Pancreas (tissue), 10 donors: ENCODE data around the gene SCG2. TPM values are rescaled to one million over a fixed set of nuclear protein-coding genes. Genes with fewer than 3 reads are reported as not detected.
A peak's percentile ranks its signal among the peaks of the same experiment; 100 is the strongest.

Experiments
- ATAC-seq, 4 donors: fragments of 200-7000 bp; cut with Tn5 transposase; one replicate each; pipeline versions ENCODE4 v1.8.0 to v1.9.1; 2020; ENCODE audit warnings: mild to moderate bottlenecking in 4 of 4, moderate library complexity in 4 of 4
- DNase-seq, 6 donors: peaks; one replicate each; pipeline ENCODE4 v3.0.0-alpha.2; 2020
- FAIRE-seq: peaks from 2 replicates; lab custom pipeline; 2012; peaks lifted over from hg19 to GRCh38; lab: Jason Lieb, UNC
- H3K27ac ChIP-seq, 4 donors: fragments of 200-600 bp; sonication (generic); 1 replicate in 3 of 4; 2 replicates in 1 of 4; pipeline versions ENCODE4 v1.5.0 to v1.8.0; 2020
- H3K27me3 ChIP-seq, 4 donors: fragments of 200-600 bp; one replicate each; pipeline ENCODE4 v1.8.0; 2021
- H3K36me3 ChIP-seq, 3 donors: fragments of 200-600 bp; sonication (generic) in 1 of 3; one replicate each; pipeline versions ENCODE4 v1.5.0 to v1.8.0; 2020 to 2021
- H3K4me1 ChIP-seq, 3 donors: fragments of 200-600 bp; one replicate each; pipeline ENCODE4 v1.8.0; 2021
- H3K4me3 ChIP-seq, 4 donors: fragments of 200-600 bp; sonication (generic) in 2 of 4; one replicate each; pipeline versions ENCODE4 v1.5.0 to v1.8.0; 2020 to 2021
- H3K9me3 ChIP-seq, 4 donors: fragments of 200-600 bp; one replicate each; pipeline ENCODE4 v1.8.0; 2021
- WGBS, 2 donors: extraction: QIAGEN DNeasy Blood & Tissue Kit; methylation state at CpG; one replicate each; pipeline ENCODE4 v1.1.7; 2013; 5-methylcytosine and 5-hydroxymethylcytosine counted together
- intact Hi-C, 3 donors: fragments of 100-400 bp; cut with DNase I; formaldehyde crosslinking; loops; one replicate each; pipeline versions ENCODE4 v1.11.1 to v1.14.2; 2022
- polyA plus RNA-seq, 2 donors: library from polyadenylated mRNA; stranded (reverse); fragments of 200-250 nt; gene quantifications; one replicate each; pipeline ENCODE4 v1.2.3, GENCODE V29; 2013
- total RNA-seq, 6 donors: library from RNA; stranded (reverse); fragmentation: NEBNext Ultra II Directional in 4 of 6; extraction: Animal tissue kit (Norgen Biotek cat#: 25700) in 4 of 6; gene quantifications; one replicate each; pipeline versions ENCODE4 v1.2.1 to v1.2.4, GENCODE V29; 2021 to 2023
- TF ChIP-seq, protein P1 (sequence below), 4 donors: fragments of 200-600 bp; sonication (generic) in 3 of 4; IDR thresholded peaks; one replicate each; pipeline versions ENCODE4 v1.5.0 to v1.8.0; 2021; ENCODE audit warnings: antibody characterized with exemption in 4 of 4
- donor health status: healthy with polysubstance abuse.
- donor health status: DM: no; HTN: no; CAD: no; lungs with moderate emphysema.
- donor health status: DM: no; HTN: no; CAD: no.
- donor health status: control.
- donor health status: control.
- donor health status: Bipolar disorder and iron deficiency.
- donor health status: DM: yes; HTN: yes; CAD: no.
- donor health status: DM: no; HTN: no; CAD: no.
- donor health status: DM: no; HTN: no; CAD: no.
- donor health status: DM: yes; HTN: yes; CAD: no.

The SCG2 gene, protein sequence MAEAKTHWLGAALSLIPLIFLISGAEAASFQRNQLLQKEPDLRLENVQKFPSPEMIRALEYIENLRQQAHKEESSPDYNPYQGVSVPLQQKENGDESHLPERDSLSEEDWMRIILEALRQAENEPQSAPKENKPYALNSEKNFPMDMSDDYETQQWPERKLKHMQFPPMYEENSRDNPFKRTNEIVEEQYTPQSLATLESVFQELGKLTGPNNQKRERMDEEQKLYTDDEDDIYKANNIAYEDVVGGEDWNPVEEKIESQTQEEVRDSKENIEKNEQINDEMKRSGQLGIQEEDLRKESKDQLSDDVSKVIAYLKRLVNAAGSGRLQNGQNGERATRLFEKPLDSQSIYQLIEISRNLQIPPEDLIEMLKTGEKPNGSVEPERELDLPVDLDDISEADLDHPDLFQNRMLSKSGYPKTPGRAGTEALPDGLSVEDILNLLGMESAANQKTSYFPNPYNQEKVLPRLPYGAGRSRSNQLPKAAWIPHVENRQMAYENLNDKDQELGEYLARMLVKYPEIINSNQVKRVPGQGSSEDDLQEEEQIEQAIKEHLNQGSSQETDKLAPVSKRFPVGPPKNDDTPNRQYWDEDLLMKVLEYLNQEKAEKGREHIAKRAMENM
- total RNA-seq: 10 to 100 TPM in 3 of 6 donors, 1 to 10 TPM in 3; 4.4 to 43.3 (median 9.3) TPM
- polyA plus RNA-seq: 100 to 1,000 TPM in 1 of 2 donors, 10 to 100 TPM in 1; 30.0 to 189 TPM

DNA sequence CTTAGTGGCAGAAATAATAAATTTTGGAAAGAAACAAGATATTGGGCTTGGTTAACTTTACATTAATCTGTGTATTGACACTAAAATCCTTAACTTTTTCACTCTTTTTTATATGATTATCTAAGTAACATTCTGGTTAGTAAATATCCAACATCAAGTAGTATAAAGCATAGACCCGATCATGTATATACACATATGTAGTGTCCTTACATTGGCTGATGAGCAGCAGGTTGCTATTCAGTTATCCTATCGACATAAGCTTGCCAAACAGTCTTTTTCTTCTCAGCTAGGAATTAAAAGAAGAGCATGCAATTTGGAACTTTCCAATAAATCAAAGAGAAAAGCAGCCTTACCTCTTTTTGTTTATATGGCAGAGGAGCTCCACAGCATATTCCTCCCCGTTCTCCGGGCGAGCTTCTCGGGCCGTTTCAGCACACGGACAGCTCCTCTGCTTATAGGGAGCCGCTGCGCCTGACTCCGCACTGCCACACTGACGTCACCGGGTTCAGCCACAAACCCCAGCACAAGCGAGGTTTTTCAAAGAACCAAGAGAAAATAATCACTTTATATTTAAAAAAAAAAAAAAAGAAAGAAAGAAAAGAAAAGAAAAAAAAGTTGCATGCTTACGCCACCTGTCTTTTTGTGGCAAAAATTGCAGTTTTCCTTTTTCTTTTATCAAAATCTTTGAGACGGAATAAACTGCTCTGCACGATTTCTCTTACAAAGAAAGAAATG, at the start of gene SCG2:
TSS of gene SCG2 (minus strand) at position 430 of the 735 bp plus-strand sequence. CDS start 3,079 bp downstream, outside the sequence.
- intact Hi-C loops: no loop called here
- ATAC-seq (peak; percentile 99 to 100 (median 100)), FAIRE-seq (peak; percentile 81), DNase-seq (peak; percentile 47 to 82 (median 69))
- Histone ChIP-seq H3K36me3 (no peaks in the 10 kb centered on the region), H3K27ac (no peak within 1 kb of the TSS), H3K4me1 (peaks cover 0 to 3% (median 0%) of the 10 kb centered on the region in 3 donors), H3K9me3 (no peaks in the 10 kb centered on the region), H3K27me3 (peaks cover 0 to 7% (median 0%) of the 10 kb centered on the region in 4 donors), H3K4me3 (peak within 1 kb of the TSS in 1 of 4 donors; percentile 3)
- WGBS, 2 donors: 7% methylated on average over 17 of the region's 17 CpGs
- TF ChIP-seq, protein P1, sequence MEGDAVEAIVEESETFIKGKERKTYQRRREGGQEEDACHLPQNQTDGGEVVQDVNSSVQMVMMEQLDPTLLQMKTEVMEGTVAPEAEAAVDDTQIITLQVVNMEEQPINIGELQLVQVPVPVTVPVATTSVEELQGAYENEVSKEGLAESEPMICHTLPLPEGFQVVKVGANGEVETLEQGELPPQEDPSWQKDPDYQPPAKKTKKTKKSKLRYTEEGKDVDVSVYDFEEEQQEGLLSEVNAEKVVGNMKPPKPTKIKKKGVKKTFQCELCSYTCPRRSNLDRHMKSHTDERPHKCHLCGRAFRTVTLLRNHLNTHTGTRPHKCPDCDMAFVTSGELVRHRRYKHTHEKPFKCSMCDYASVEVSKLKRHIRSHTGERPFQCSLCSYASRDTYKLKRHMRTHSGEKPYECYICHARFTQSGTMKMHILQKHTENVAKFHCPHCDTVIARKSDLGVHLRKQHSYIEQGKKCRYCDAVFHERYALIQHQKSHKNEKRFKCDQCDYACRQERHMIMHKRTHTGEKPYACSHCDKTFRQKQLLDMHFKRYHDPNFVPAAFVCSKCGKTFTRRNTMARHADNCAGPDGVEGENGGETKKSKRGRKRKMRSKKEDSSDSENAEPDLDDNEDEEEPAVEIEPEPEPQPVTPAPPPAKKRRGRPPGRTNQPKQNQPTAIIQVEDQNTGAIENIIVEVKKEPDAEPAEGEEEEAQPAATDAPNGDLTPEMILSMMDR (IDR thresholded peaks at IDR 0.05): peak in 1 of 4 donors; percentile 22

DNA sequence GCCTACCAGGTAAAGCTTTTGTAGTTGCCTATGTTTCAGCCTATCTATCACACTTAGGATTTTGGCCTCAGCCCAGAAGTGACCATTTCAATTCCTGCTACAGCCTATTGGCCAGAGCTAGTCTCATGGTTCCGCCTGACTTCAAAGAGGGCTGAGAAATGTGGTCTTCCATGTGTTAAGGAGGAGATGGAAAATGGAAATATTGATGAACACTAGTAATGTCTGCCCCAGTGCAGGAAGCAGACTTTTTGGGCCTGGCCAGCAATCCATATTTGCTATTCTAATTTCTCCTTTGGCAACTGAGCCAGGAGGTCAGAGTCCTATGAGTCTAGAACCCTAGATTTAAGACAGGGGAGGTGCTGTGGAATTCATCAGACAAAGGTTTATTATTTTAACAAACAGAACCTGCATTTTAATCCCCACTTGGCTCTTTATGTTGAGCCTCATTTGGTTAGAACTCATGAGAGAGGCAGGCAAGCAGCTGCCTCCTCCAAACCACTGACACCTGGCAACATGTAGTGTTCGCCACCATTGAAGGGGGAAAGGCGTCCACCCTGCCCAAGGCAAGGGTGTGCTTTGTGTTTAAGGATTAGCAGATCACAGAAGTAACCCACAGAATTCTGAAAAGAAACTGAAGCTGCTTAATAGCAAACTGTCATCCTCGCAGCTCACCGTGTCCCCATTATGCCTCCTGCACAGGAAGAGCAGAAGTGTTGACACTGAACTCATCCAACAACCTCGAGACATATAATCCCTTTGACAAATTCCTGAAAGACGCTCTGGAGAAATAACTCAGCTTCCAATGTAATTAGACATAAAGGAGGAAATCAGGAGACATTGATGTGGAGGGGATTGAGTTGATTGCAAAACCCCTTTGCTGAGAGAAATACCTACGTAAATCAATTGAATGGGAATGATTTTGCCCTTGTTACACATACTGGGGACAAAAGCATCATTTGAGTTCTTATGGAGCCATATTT, 47.7 kb upstream of the SCG2 start:
- TF ChIP-seq, protein P1 (IDR thresholded peaks at IDR 0.05): no peak
- no peak for DNase-seq
- H3K4me3 ChIP-seq: no peak overlapping the region
- no peak overlapping the region for H3K27ac ChIP-seq
- no peaks in the 10 kb centered on the region for H3K4me1 ChIP-seq
- no peak for FAIRE-seq
- no peaks in the 10 kb centered on the region for H3K9me3 ChIP-seq
- 75 to 76% methylated on average over 8 of the region's 8 CpGs for WGBS, 2 donors
- intact Hi-C loops: no loop called here
- no peak for ATAC-seq
- H3K27me3 ChIP-seq: no peaks in the 10 kb centered on the region
- H3K36me3 ChIP-seq: no peaks in the 10 kb centered on the region

DNA sequence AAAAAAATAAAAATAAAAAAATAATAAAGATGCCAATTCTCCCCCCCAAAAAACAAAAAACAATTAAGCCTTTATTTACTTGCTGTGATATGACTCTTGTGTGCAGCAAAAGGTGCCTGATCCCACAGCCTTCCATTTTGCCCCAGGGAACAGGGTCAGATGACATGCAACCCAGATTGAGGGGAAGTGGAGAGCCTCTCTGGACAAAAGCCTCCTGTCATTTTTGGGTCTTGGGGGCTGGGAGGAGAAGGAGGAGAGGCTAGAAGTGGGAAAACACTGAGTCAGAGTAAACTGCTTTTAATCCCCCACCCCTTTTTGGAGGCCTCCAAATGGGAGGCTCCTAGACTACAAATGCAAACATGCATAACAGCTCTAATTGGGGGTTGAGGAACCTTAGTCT, 46.6 kb upstream of the SCG2 start:
- H3K36me3 ChIP-seq: no peaks in the 10 kb centered on the region
- FAIRE-seq (no peak), ATAC-seq (no peak), DNase-seq (no peak)
- H3K27me3 ChIP-seq: no peaks in the 10 kb centered on the region
- no peak overlapping the region for H3K27ac ChIP-seq
- no peaks in the 10 kb centered on the region for H3K9me3 ChIP-seq
- intact Hi-C loops: no loop called here
- TF ChIP-seq, protein P1 (IDR thresholded peaks at IDR 0.05): no peak
- H3K4me3 ChIP-seq: no peak overlapping the region
- no peaks in the 10 kb centered on the region for H3K4me1 ChIP-seq

DNA sequence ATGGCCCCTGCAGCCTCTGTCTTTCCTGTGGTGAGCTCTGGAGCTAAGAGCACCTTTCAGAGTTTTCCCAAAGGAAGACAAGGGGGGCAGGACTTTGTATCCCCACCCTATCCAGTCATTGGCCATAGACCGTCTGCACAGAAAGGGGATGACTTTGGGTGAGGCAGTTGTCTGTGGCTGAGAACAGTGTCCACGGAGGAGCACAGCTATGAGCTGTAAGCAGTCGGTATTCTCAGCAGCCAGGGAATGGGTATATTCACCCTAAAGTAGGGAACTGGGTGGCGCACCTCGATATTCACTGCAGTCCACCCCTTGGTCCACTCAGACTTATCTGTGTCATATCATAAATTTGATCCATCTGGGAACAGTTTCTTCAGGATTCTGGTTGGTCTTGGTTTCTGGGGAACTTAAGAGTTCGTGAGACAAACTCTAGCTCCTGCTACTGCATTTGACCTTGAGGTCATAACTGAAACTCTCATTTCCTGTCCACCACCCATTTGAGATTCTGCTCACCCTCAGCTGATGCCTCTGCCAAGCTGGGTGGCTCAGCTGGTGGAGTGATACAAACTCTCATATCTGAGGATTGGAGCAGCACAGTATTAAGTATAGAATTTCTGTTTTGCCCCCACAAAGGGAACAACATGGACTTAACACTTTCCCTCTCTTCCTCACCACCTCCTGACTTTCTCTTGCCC, 45.2 kb upstream of the SCG2 start:
- TF ChIP-seq, protein P1 (IDR thresholded peaks at IDR 0.05): no peak
- FAIRE-seq (no peak), ATAC-seq (no peak), DNase-seq (no peak)
- WGBS, 2 donors: 63 to 65% methylated on average over 6 of the region's 6 CpGs
- H3K27ac ChIP-seq: no peak overlapping the region
- H3K36me3 ChIP-seq: no peaks in the 10 kb centered on the region
- H3K4me1 ChIP-seq: no peaks in the 10 kb centered on the region
- no peak overlapping the region for H3K4me3 ChIP-seq
- intact Hi-C loops: no loop called here
- H3K27me3 ChIP-seq: no peaks in the 10 kb centered on the region
- no peaks in the 10 kb centered on the region for H3K9me3 ChIP-seq
